ENCODE results near the gene FLT1. TPM values are rescaled to one million over a fixed set of nuclear protein-coding genes. Genes with fewer than 3 reads are reported as not detected.

FLT1 gene
- total RNA-seq, 4 donors from 2014 or later, result 12.5 to 46.2 (median 31.3) TPM

DNA sequence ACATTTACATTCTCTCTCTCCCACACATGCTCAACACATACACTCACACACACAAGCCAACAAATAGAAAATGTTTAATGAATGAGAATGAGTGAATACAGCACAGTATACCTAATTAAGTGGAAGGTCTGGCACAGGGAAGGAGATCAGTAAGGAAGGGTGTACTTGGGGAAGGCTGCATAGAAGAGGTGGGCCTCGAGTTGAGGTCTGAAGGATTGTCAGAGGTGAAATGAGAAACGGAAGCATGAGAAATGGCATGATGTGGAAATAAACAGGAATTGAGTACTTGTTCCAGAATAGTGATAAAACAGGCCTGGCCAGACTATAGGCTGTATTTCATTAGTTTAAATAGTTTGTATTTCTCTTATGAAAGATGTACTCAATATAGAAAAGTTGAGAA, 136.2 kb downstream of the FLT1 start:
- H3K27me3 ChIP-seq, result no peaks in the 10 kb centered on the region
- H3K9me3 ChIP-seq, result no peaks in the 10 kb centered on the region
- no peak overlapping the region for H3K4me3 ChIP-seq
- intact Hi-C loops (cut with DNase I), result no loop called here
- 85% methylated on average over 2 of the region's 2 CpGs for WGBS
- TF ChIP-seq EP300 (IDR thresholded peaks at IDR 0.05) (no peak), POLR2A (IDR thresholded peaks at IDR 0.05; ENCODE audit: low read depth) (no peak), POLR2AphosphoS5 (IDR thresholded peaks at IDR 0.05) (no peak)
- TF ChIP-seq, protein P1, sequence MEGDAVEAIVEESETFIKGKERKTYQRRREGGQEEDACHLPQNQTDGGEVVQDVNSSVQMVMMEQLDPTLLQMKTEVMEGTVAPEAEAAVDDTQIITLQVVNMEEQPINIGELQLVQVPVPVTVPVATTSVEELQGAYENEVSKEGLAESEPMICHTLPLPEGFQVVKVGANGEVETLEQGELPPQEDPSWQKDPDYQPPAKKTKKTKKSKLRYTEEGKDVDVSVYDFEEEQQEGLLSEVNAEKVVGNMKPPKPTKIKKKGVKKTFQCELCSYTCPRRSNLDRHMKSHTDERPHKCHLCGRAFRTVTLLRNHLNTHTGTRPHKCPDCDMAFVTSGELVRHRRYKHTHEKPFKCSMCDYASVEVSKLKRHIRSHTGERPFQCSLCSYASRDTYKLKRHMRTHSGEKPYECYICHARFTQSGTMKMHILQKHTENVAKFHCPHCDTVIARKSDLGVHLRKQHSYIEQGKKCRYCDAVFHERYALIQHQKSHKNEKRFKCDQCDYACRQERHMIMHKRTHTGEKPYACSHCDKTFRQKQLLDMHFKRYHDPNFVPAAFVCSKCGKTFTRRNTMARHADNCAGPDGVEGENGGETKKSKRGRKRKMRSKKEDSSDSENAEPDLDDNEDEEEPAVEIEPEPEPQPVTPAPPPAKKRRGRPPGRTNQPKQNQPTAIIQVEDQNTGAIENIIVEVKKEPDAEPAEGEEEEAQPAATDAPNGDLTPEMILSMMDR (IDR thresholded peaks at IDR 0.05), result no peak
- H3K36me3 ChIP-seq, result peaks cover 0 to 5% (median 0%) of the 10 kb centered on the region in 4 donors
- no peaks in the 10 kb centered on the region for H3K4me1 ChIP-seq
- no peak overlapping the region for H3K27ac ChIP-seq (replicated peaks in 1 of 4)
- DNase-seq (ENCODE audit: extremely low spot score), result no peak

DNA sequence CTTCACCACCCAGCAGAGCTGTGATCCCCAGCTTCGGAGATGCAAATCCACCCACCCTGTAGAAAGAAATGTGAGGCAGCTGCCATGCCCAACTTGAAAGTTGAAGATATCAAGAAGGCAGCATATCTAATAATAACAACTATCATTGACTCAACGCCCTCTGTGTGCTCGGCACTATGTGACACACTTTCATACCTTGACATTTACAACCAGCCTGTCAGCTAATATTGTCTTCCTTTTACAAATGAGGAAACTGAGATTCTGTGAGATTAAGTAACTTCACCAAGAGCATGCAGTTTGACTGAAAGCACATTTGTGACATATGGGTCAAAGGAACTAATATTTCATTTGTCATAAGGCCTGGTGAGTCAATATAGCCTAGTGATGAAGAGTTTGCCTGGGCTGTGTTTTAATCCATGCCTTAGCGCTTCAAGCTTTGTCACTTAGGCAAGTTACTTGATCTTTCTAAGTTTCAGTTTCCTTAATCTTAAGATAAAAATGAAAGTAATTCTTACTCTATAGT, 137.0 kb downstream of the FLT1 start:
- no peak for DNase-seq (ENCODE audit: extremely low spot score)
- H3K27ac ChIP-seq (replicated peaks in 1 of 4), result no peak overlapping the region
- no peak overlapping the region for H3K4me3 ChIP-seq
- H3K4me1 ChIP-seq, result no peaks in the 10 kb centered on the region
- H3K9me3 ChIP-seq, result no peaks in the 10 kb centered on the region
- WGBS, result 84% methylated on average over 4 of the region's 4 CpGs
- TF ChIP-seq POLR2A (IDR thresholded peaks at IDR 0.05; ENCODE audit: low read depth), result no peak
- TF ChIP-seq EP300 (IDR thresholded peaks at IDR 0.05), result no peak
- TF ChIP-seq, protein P1 (IDR thresholded peaks at IDR 0.05), result no peak
- no peak for TF ChIP-seq POLR2AphosphoS5 (IDR thresholded peaks at IDR 0.05)
- intact Hi-C loops (cut with DNase I), result no loop called here
- H3K27me3 ChIP-seq, result no peaks in the 10 kb centered on the region
- H3K36me3 ChIP-seq, result peaks cover 0 to 5% (median 0%) of the 10 kb centered on the region in 4 donors

DNA sequence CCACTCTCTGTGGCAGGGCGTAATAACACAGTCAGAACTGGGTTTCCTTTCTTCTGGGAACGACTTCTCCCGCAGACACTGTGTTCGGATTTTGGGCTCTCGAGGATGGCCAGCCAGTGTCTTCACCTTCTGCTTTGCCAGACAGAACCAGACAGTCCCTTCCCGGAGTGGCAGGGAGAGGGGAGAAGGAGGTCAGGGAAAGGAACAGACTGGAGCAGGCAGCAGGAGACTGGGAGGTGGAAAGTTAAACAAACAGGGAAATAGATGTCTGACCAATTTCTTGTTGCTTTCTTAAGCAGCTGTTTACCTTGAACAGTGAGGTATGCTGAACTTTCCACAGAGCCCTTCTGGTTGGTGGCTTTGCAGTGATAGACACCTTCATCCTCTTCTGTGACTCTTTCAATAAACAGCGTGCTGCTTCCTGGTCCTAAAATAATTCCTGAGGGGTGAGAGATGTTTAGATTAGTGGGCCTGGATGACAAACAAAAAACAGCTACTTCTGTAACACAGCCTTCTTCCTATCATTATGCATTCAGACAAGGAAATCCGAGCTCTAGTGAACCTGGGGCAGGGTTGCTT, 137.6 kb downstream of the FLT1 start:
- WGBS, result 77% methylated on average over 8 of the region's 8 CpGs
- H3K36me3 ChIP-seq, result peaks cover 0 to 5% (median 0%) of the 10 kb centered on the region in 4 donors
- DNase-seq (ENCODE audit: extremely low spot score), result no peak
- intact Hi-C loops (cut with DNase I), result no loop called here
- no peak overlapping the region for H3K27ac ChIP-seq (replicated peaks in 1 of 4)
- TF ChIP-seq EP300 (IDR thresholded peaks at IDR 0.05), result no peak
- TF ChIP-seq POLR2A (IDR thresholded peaks at IDR 0.05; ENCODE audit: low read depth), result no peak
- TF ChIP-seq, protein P1 (IDR thresholded peaks at IDR 0.05), result no peak
- no peak for TF ChIP-seq POLR2AphosphoS5 (IDR thresholded peaks at IDR 0.05)
- H3K9me3 ChIP-seq, result no peaks in the 10 kb centered on the region
- H3K4me1 ChIP-seq, result no peaks in the 10 kb centered on the region
- H3K27me3 ChIP-seq, result no peaks in the 10 kb centered on the region
- no peak overlapping the region for H3K4me3 ChIP-seq

DNA sequence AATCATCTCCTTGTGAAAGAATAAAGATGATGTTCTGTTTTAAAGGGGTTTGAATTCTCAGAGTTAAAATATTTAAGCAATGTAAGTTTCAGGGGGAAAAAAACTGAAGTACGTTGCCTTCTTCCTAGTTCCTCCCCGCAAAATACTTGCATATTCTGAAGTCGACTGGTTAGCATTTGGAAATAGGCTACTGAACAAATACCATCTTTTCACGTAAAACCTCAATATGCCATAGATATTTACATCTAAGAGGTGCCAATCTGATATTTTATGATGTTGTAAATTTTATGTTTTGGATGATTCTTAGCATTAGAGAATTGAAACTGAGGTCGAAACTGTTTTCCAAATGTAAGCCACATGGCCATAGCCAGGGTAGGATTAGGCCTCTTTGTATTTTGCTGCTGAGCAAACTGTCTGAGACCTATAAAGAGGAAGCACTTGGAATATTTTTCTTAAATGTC, 138.3 kb downstream of the FLT1 start:
- Histone ChIP-seq H3K9me3 (no peaks in the 10 kb centered on the region), H3K27me3 (no peaks in the 10 kb centered on the region), H3K4me3 (no peak overlapping the region), H3K4me1 (no peaks in the 10 kb centered on the region), H3K36me3 (peaks cover 0 to 5% (median 0%) of the 10 kb centered on the region in 4 donors), H3K27ac (replicated peaks in 1 of 4) (no peak overlapping the region)
- TF ChIP-seq, protein P1 (IDR thresholded peaks at IDR 0.05), result no peak
- TF ChIP-seq POLR2AphosphoS5 (IDR thresholded peaks at IDR 0.05) (no peak), EP300 (IDR thresholded peaks at IDR 0.05) (no peak), POLR2A (IDR thresholded peaks at IDR 0.05; ENCODE audit: low read depth) (no peak)
- DNase-seq (ENCODE audit: extremely low spot score), result no peak
- WGBS, result 71% methylated on average over 5 of the region's 5 CpGs
- intact Hi-C loops (cut with DNase I), result no loop called here

Data from esophagus muscularis mucosa (tissue), 4 donors.